Colon (tissue), 2 donors: ENCODE data around the gene HERC4.
"Not testable (repeated sequence)": the region's sequence is repeated elsewhere in the genome, so short reads cannot be mapped to it uniquely, and the experiment has no call there.

Experiments used
- FAIRE-seq: peaks from 2 replicates; lab custom pipeline; 2012; peaks lifted over from hg19 to GRCh38; lab: Jason Lieb, UNC
- donor health status: control.
- donor health status: control.

The HERC4 gene

GRCh38 chr10:67955614-67956013 lies 119.5 kb downstream of the HERC4 start:
- no peak for FAIRE-seq

- FAIRE-seq, result no peak
These were observed 131.2 kb downstream of the HERC4 start for GRCh38 chr10:67943917-67944316.

DNA sequence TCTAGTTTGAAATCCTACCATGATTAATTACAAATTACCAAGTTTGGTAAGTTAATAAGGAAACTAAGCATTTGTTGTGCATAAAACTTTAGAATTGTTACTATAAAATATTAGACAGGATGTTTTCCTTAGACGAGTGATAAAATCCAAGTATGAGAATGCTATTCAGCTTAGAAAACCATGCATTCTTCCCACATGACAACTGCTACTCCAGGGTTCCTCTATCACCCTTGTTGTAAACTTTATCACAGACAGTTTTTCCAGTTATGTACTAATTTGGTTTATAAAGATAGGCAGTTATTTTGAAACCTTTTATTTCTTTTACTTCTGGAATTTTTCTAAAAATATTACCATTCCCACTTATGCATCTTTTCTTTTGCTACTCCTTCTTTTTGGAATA lies 138.7 kb downstream of the HERC4 start:
- FAIRE-seq, result no peak

DNA sequence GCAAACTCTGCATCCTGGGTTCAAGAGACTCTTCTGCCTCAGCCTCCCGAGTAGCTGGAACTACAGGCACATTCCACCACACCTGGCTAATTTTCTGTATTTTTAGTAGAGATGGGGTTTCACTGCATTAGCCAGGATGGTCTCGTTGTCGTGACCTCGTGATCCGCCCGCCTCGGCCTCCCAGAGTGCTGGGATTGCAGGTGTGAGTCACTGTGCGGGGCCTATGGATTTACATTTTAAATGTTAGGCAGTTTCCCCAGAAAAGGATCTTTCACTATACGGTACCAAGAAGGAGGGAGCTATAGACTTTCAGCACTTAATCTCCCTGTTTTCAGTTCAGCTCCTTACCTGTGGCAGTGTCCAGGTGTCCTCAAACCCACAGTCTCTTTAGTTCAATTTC lies 139.9 kb downstream of the HERC4 start:
- no peak for FAIRE-seq

GRCh38 chr10:67934336-67934735 lies 140.7 kb downstream of the HERC4 start:
- FAIRE-seq, result no peak

- FAIRE-seq, result no peak
These were observed 141.9 kb downstream of the HERC4 start for GRCh38 chr10:67933199-67933598.

- no peak for FAIRE-seq
These were observed 148.1 kb downstream of the HERC4 start for GRCh38 chr10:67926951-67927350.

DNA sequence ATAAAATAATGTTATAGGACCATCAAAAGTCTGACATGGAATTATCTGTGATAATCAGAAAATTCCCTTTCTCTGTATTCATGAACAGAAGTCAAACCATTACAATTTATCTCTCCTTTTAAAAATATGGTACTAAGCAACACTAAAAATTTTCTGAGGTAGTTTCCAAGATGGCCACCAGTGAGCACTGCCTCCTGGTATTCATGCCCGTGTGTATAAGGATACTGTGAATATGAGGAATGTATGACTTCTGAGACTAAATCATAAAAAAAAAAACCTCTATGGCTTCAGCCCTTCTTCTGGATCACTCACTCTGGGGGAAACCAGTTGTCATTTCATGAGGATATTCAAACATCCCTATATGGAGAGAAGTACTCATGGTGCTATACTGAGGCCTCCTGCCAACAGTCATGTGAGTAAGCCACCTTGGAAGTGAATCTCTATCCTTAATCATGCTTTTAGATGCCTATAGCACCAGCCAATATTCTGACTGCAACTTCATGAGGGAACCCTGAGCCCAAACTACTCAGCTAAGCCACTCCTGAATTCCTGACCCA lies 149.6 kb downstream of the HERC4 start:
- FAIRE-seq, result no peak

DNA sequence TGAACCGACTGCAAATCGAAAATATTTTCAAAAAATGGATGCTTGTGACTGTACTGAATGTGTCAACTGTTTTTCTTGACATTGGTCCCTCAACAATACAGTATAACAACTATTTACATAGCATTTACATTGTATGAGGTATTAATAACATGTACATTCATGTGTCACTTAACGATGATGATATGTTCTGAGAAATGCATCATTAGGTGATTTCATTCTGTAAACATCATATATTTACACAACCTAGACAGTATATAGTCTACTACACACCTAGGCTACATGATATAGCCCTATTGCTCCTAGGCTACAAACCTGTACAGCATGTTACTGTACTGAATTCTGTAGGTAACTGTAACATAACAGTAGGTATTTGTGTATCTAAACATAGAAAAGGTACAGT lies 150.9 kb downstream of the HERC4 start:
- FAIRE-seq, result no peak

GRCh38 chr10:67923551-67923950 lies 151.5 kb downstream of the HERC4 start:
- no peak for FAIRE-seq

- no peak for FAIRE-seq
These were observed 154.0 kb downstream of the HERC4 start for GRCh38 chr10:67921065-67921464.

- FAIRE-seq, result no peak
These were observed 157.4 kb downstream of the HERC4 start for GRCh38 chr10:67917679-67918078.

- no peak for FAIRE-seq
These were observed 157.9 kb downstream of the HERC4 start for GRCh38 chr10:67917169-67917568.

GRCh38 chr10:67914777-67915340 lies 160.2 kb downstream of the HERC4 start:
- no peak for FAIRE-seq

DNA sequence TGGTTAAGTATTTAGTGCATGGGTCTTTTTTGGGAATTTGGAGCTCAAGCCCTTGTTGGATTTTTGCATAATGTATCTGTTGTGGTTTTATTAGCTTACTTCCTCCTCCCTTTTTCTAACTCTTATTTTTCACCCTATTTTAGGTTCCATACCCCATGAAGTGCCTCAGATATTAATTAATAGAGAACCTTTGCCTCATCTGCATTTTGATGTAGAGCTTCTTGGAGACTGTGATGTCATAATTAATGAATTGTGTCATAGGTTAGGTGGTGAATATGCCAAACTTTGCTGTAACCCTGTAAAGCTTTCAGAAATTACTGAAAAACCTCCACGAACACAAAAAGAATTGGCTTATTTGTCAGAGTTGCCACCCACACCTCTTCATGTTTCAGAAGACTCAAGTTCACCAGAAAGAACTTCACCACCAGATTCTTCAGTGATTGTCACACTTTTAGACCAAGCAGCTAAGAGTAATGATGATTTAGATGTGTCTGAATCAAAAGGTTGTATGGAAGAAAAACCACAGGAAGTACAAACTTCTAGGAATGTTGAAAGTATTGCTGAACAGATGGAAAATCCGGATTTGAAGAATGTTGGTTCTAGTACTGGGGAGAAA lies 162.6 kb downstream of the HERC4 start:
- no peak for FAIRE-seq

GRCh38 chr10:67903581-67903980 lies 171.5 kb downstream of the HERC4 start:
- FAIRE-seq, result no peak

- FAIRE-seq, result no peak
These were observed 181.4 kb downstream of the HERC4 start for GRCh38 chr10:67893637-67894036.

GRCh38 chr10:67884842-67885670 lies 190.0 kb downstream of the HERC4 start:
- no peak for FAIRE-seq

- FAIRE-seq, result no peak
These were observed 190.7 kb downstream of the HERC4 start, which contains the start of gene SIRT1 for GRCh38 chr10:67884313-67884841. SIRT1 (plus strand) TSS chr10:67884656; CDS start chr10:67884722, 66 bp downstream.

DNA sequence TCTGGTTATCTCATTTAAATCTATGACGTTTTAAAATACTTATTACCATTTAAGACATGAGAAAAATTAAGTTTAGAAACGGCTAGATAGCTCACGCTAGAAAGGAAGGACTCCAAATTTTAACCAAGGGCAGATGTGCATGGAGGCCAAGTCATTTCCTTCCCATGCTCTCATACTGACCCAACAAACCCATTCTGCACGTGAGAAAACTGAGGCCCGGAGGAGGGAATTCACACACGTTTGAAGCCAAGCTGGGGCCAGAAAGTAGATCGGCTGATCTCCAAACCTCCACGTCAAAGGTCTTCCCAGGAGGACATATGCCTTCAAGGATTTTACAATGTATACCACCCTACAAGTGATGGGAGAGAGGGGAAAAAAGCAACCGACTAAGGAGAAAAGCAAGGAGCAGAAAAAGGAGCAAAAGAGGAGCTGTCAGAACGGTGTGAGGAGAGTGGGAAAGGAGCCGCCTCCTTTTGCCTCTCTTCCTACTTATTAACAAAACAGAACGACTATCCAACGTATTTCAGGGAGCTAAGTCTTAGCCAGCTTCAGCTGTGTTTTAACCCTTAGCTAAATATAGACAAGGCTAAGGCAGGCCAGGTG lies 191.3 kb downstream of the HERC4 start:
- FAIRE-seq, result no peak

DNA sequence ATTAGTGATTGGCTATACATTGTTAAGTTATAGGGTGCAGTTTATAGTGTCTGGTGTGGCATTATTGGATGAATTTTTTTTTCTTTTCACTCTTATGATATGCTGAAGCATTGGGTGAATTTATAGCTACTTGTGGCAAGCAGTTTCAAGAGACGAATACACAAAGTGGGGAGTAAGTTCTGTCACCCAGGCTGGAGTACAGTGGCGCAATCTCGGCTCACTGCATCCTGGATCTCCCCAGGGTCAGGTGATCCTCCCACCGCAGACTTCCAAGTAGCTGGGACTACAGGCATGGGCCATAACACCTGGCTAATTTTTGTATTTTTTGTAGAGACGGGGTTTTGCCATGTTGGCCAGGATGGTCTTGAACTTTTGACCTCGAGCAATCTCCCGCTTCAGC lies 196.9 kb downstream of the HERC4 start:
- FAIRE-seq, result no peak

DNA sequence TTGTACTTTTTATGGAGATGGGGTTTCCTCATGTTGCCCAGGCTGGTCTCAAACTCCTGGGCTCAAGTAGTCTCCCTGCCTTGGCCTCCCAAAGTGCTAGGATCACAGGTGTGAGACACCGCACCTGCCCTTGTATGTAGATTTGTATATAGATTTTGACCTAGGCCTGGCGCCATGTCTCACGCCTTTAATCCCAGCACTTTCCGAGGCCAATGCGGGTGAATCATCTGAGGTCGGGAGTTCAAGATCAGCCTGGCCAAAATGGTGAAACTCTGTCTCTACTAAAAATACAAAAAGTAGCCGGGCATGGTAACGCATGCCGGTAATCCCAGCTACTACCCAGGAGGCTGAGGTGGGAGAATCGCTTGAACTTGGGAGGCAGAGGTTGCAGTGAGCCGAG lies 197.7 kb downstream of the HERC4 start:
- FAIRE-seq, result not testable (repeated sequence)
